Pulmonary artery endothelial cell (primary cell): Measurements from ENCODE around the gene GPSM1. TPM values are rescaled to one million over a fixed set of nuclear protein-coding genes. Genes with fewer than 3 reads are reported as not detected.

Experiments
- DNase-seq: peaks from one replicate; pipeline ENCODE4 v3.0.0-alpha.2; 2011; ENCODE audit warnings: low read depth, low spot score
- total RNA-seq: library from RNA; depleted of rRNA; stranded (reverse); fragments of >200 nt; gene quantifications from 2 replicates; pipeline ENCODE4 v1.2.3, GENCODE V29; 2014

The GPSM1 gene
- total RNA-seq, 1 donor from 2014 or later = 32.1 TPM

GRCh38 chr9:136373300-136374182 is 46.2 kb downstream of the GPSM1 start, which contains the start of gene CARD9:
CARD9 (minus strand) TSS chr9:136373669; CDS start chr9:136372078, 1,591 bp downstream.
- no peak for DNase-seq

- no peak for DNase-seq
These were observed 46.8 kb downstream of the GPSM1 start for GRCh38 chr9:136374183-136374575.

GRCh38 chr9:136375096-136375495 is 47.8 kb downstream of the GPSM1 start:
- no peak for DNase-seq

GRCh38 chr9:136376457-136376856 is 49.1 kb downstream of the GPSM1 start:
- DNase-seq = no peak

GRCh38 chr9:136377341-136378169 is 50.2 kb downstream of the GPSM1 start:
- DNase-seq = no peak

- no peak for DNase-seq
These were observed 51.0 kb downstream of the GPSM1 start for GRCh38 chr9:136378170-136379002.

GRCh38 chr9:136379003-136379287 is 51.6 kb downstream of the GPSM1 start:
- DNase-seq = no peak

- DNase-seq = no peak
These were observed 52.1 kb downstream of the GPSM1 start for GRCh38 chr9:136379401-136379800.

GRCh38 chr9:136379891-136380290 is 52.6 kb downstream of the GPSM1 start:
- no peak for DNase-seq

GRCh38 chr9:136380381-136380780 is 53.0 kb downstream of the GPSM1 start:
- no peak for DNase-seq

GRCh38 chr9:136381311-136381710 is 54.0 kb downstream of the GPSM1 start:
- no peak for DNase-seq

GRCh38 chr9:136381966-136382513 is 54.7 kb downstream of the GPSM1 start:
- no peak for DNase-seq

GRCh38 chr9:136383436-136383835 is 56.1 kb downstream of the GPSM1 start:
- no peak for DNase-seq

GRCh38 chr9:136385015-136385414 is 57.7 kb downstream of the GPSM1 start:
- DNase-seq = no peak

- DNase-seq = no peak
These were observed 58.7 kb downstream of the GPSM1 start for GRCh38 chr9:136386018-136386417.

GRCh38 chr9:136387217-136387616 is 59.9 kb downstream of the GPSM1 start:
- DNase-seq = no peak

- DNase-seq = no peak
These were observed 62.1 kb downstream of the GPSM1 start for GRCh38 chr9:136389396-136389795.

GRCh38 chr9:136391737-136392537 is 64.6 kb downstream of the GPSM1 start:
- DNase-seq = no peak

GRCh38 chr9:136392538-136393449 is 65.5 kb downstream of the GPSM1 start:
- no peak for DNase-seq
